Neuronal stem cell (in vitro differentiated cells): ENCODE measurements around the gene MYO16.

Experiments used
- DNase-seq: peaks from one replicate; pipeline ENCODE4 v3.0.0-alpha.2; 2013; ENCODE audit warnings: low spot score
- H2AFZ ChIP-seq: one replicate; pipeline ENCODE4 v1.6.1; 2013; ENCODE audit warnings: mild to moderate bottlenecking, low read length, inconsistent platforms
- H2AK5ac ChIP-seq: 2 replicates; pipeline ENCODE4 v1.6.1; 2013; ENCODE audit warnings: low read depth, mild to moderate bottlenecking, inconsistent platforms, low read length, moderate library complexity, mixed read lengths
- H2BK120ac ChIP-seq: 2 replicates; pipeline ENCODE4 v1.6.1; 2013; ENCODE audit warnings: low read depth, mild to moderate bottlenecking, inconsistent platforms, low read length, moderate library complexity, mixed read lengths
- H2BK12ac ChIP-seq: one replicate; pipeline ENCODE4 v1.6.1; 2013; ENCODE audit warnings: low read length, inconsistent platforms
- H2BK15ac ChIP-seq: 2 replicates; pipeline ENCODE4 v1.6.1; 2013; ENCODE audit warnings: mild to moderate bottlenecking, low read length, inconsistent platforms, mixed read lengths
- H2BK5ac ChIP-seq: one replicate; pipeline ENCODE4 v1.6.1; 2013; ENCODE audit warnings: inconsistent platforms, mild to moderate bottlenecking, low read length, moderate library complexity
- H3K14ac ChIP-seq: one replicate; pipeline ENCODE4 v1.6.1; 2013; ENCODE audit warnings: low read length, inconsistent platforms
- H3K18ac ChIP-seq: 2 replicates; pipeline ENCODE4 v1.6.1; 2013; ENCODE audit warnings: low read length, inconsistent platforms
- H3K23ac ChIP-seq: 2 replicates; pipeline ENCODE4 v1.6.1; 2013; ENCODE audit warnings: low read depth, mild to moderate bottlenecking, mixed read lengths, low read length, inconsistent platforms; ENCODE audit not compliant: poor library complexity
- H3K27ac ChIP-seq: replicated peaks from 3 replicates; pipeline ENCODE4 v1.5.1; 2013; ENCODE audit warnings: low read length, inconsistent platforms
- H3K27me3 ChIP-seq, 3 experiments: 2 replicates each; pipeline ENCODE4 v1.6.1; 2013; ENCODE audit warnings: low read length in 3 of 3, mild to moderate bottlenecking in 2 of 3, inconsistent platforms in 1 of 3, low read depth in 1 of 3, mixed read lengths in 1 of 3, moderate library complexity in 1 of 3; ENCODE audit not compliant: control insufficient read depth in 3 of 3, insufficient read depth in 3 of 3
- H3K36me3 ChIP-seq, 2 donors: replicated peaks in 1 of 2; 2 replicates each; pipeline ENCODE4 v1.6.1; 2013; ENCODE audit warnings: low read length in 2 of 2; ENCODE audit not compliant: control insufficient read depth in 2 of 2, insufficient read depth in 2 of 2
- H3K4ac ChIP-seq: 2 replicates; pipeline ENCODE4 v1.6.1; 2013; ENCODE audit warnings: inconsistent platforms, mild to moderate bottlenecking, low read length, moderate library complexity
- H3K4me1 ChIP-seq, 2 donors: 1 replicate in 1 of 2; 2 replicates in 1 of 2; pipeline ENCODE4 v1.6.1; 2013; ENCODE audit warnings: low read length in 2 of 2, low read depth in 1 of 2; ENCODE audit not compliant: control insufficient read depth in 2 of 2, insufficient read depth in 1 of 2
- H3K4me2 ChIP-seq: one replicate; pipeline ENCODE4 v1.6.1; 2013; ENCODE audit warnings: mild to moderate bottlenecking, low read length, inconsistent platforms; ENCODE audit not compliant: insufficient read depth, poor library complexity, severe bottlenecking
- H3K4me3 ChIP-seq, 2 donors: 2 replicates each; pipeline ENCODE4 v1.5.1; 2013; ENCODE audit warnings: low read length in 2 of 2, mild to moderate bottlenecking in 2 of 2, inconsistent platforms in 1 of 2, moderate library complexity in 1 of 2
- H3K79me1 ChIP-seq: one replicate; pipeline ENCODE4 v1.6.1; 2013; ENCODE audit warnings: low read depth, mild to moderate bottlenecking, inconsistent platforms, low read length, moderate library complexity
- H3K9ac ChIP-seq: one replicate; pipeline ENCODE4 v1.6.1; 2013; ENCODE audit warnings: mild to moderate bottlenecking, low read depth, low read length, inconsistent platforms; ENCODE audit not compliant: poor library complexity
- H3K9me3 ChIP-seq, 2 donors: replicated peaks in 1 of 2; 2 replicates each; pipeline versions ENCODE3 to v1.6.1; 2013; ENCODE audit warnings: low read length in 2 of 2, mild to moderate bottlenecking in 2 of 2, inconsistent platforms in 1 of 2, low read depth in 1 of 2, mixed read lengths in 1 of 2, moderate library complexity in 1 of 2; ENCODE audit not compliant: control insufficient read depth in 2 of 2, insufficient read depth in 1 of 2
- H4K8ac ChIP-seq: one replicate; pipeline ENCODE4 v1.6.1; 2013; ENCODE audit warnings: low read depth, mild to moderate bottlenecking, inconsistent platforms, low read length, moderate library complexity
- H4K91ac ChIP-seq: one replicate; pipeline ENCODE4 v1.6.1; 2013; ENCODE audit warnings: low read length, low read depth, mild to moderate bottlenecking, inconsistent platforms; ENCODE audit not compliant: poor library complexity
- WGBS, 2 donors: extraction: QIAGEN DNeasy Blood & Tissue Kit; methylation state at CpG; one replicate each; pipeline ENCODE4 v1.1.7; 2013; ENCODE audit warnings: missing lambda C conversion rate in 2 of 2, mixed read lengths in 1 of 2; ENCODE audit not compliant: insufficient read length in 2 of 2, insufficient replicate concordance in 1 of 2; ENCODE audit errors: extremely low coverage in 2 of 2; 5-methylcytosine and 5-hydroxymethylcytosine counted together

MYO16 gene

DNA sequence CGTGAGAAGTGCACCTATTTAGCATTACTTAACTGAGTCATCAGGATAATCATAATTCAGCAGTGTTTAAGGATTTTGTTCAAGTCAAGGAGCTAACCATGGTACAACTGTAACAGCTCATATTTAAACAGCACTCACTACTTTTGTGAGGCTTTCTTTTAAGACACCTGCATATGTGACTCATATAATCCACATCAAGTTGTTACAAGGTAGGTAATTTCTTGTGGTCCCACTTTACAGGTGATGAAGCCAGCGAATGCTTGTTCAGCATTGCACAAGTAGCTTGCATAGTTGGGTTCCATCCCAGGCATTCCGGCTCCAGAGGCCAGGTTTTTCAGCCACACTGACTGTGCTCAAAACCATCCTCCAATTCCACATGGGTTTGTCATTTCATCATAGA lies 569.2 kb downstream of the MYO16 start:
- Histone ChIP-seq H3K27me3 (no peaks in the 10 kb centered on the region), H2BK12ac (no peak overlapping the region), H2AFZ (no peak overlapping the region), H3K4me2 (no peak overlapping the region), H3K4me3 (no peak overlapping the region), H3K79me1 (no peaks in the 10 kb centered on the region), H3K23ac (no peak overlapping the region), H3K36me3 (no peaks in the 10 kb centered on the region), H2BK15ac (no peak overlapping the region), H3K9me3 (no peaks in the 10 kb centered on the region), H3K9ac (no peak overlapping the region), H2AK5ac (no peak overlapping the region), H3K4me1 (peaks cover 8 to 29% of the 10 kb centered on the region in 2 donors), H3K18ac (no peak overlapping the region), H3K27ac (no peak overlapping the region), H3K14ac (no peak overlapping the region), H4K91ac (no peak overlapping the region), H2BK5ac (no peak overlapping the region), H2BK120ac (no peak overlapping the region), H4K8ac (no peak overlapping the region), H3K4ac (no peak overlapping the region)
- no CpG with 5 or more reads among the region's 3 CpGs for WGBS, 2 donors
- DNase-seq = no peak

DNA sequence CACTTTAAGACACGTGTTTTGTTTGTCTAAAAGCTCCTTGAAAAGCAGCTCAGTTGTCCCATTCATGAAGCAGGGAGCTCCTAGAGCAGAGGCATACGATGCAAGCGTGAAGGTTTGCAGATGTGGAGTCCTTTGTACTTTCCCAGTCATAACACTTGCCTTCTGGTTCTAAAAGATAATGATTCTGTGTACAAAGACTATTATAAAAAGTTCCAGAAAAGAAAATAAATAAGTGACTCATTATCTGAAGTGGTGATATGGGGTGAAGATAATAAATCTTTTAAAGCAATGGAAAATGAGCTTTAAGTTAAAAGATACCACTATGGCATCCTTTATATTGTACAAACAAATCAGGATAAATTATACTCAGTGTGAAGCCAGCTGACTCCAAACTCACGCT lies 569.9 kb downstream of the MYO16 start:
- no peak overlapping the region for H4K8ac ChIP-seq
- H3K14ac ChIP-seq = no peak overlapping the region
- no peak overlapping the region for H2BK12ac ChIP-seq
- no peak overlapping the region for H3K9ac ChIP-seq
- no peak overlapping the region for H4K91ac ChIP-seq
- no peak overlapping the region for H2AFZ ChIP-seq
- H3K4me3 ChIP-seq = no peak overlapping the region
- H2AK5ac ChIP-seq = no peak overlapping the region
- no peak for DNase-seq
- H3K9me3 ChIP-seq = no peaks in the 10 kb centered on the region
- H3K27ac ChIP-seq = no peak overlapping the region
- no peak overlapping the region for H2BK120ac ChIP-seq
- no peaks in the 10 kb centered on the region for H3K27me3 ChIP-seq
- peaks cover 10 to 29% of the 10 kb centered on the region in 2 donors for H3K4me1 ChIP-seq
- no peak overlapping the region for H3K23ac ChIP-seq
- no peak overlapping the region for H3K4me2 ChIP-seq
- no peak overlapping the region for H3K18ac ChIP-seq
- H2BK5ac ChIP-seq = no peak overlapping the region
- no peak overlapping the region for H2BK15ac ChIP-seq
- H3K36me3 ChIP-seq = no peaks in the 10 kb centered on the region
- H3K79me1 ChIP-seq = no peaks in the 10 kb centered on the region
- no CpG with 5 or more reads among the region's 4 CpGs for WGBS, 2 donors
- H3K4ac ChIP-seq = no peak overlapping the region

DNA sequence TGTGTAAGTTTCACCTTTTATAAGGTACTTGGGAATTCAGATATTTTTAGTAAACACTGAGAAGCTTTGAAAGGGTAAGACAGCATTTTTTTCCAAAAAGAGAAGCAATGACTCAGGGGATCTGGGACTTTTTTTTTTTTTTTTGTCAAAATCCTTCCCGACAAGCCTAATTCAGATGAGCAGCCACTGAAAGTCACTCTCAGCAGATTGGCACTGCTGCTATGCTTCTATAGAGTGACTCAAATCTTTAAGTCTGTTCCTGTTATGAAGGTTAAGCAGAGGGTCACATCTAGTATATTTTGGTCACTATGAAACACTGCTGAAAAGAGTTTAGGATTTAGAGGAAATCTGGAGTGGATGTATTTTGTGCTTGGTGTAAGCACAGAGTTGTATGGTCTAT lies 571.1 kb downstream of the MYO16 start:
- Histone ChIP-seq H3K36me3 (no peaks in the 10 kb centered on the region), H3K4me2 (no peak overlapping the region), H2AFZ (no peak overlapping the region), H2BK12ac (no peak overlapping the region), H3K9me3 (no peaks in the 10 kb centered on the region), H3K9ac (no peak overlapping the region), H4K8ac (no peak overlapping the region), H3K4ac (no peak overlapping the region), H3K27me3 (no peaks in the 10 kb centered on the region), H2BK15ac (no peak overlapping the region), H3K23ac (no peak overlapping the region), H3K4me3 (no peak overlapping the region), H2AK5ac (no peak overlapping the region), H2BK120ac (no peak overlapping the region), H3K18ac (no peak overlapping the region), H3K4me1 (peaks cover 10 to 27% of the 10 kb centered on the region in 2 donors), H3K14ac (no peak overlapping the region), H4K91ac (no peak overlapping the region), H3K79me1 (no peaks in the 10 kb centered on the region), H2BK5ac (no peak overlapping the region), H3K27ac (no peak overlapping the region)
- WGBS, 2 donors = no CpG with 5 or more reads among the region's 1 CpG
- no peak for DNase-seq

DNA sequence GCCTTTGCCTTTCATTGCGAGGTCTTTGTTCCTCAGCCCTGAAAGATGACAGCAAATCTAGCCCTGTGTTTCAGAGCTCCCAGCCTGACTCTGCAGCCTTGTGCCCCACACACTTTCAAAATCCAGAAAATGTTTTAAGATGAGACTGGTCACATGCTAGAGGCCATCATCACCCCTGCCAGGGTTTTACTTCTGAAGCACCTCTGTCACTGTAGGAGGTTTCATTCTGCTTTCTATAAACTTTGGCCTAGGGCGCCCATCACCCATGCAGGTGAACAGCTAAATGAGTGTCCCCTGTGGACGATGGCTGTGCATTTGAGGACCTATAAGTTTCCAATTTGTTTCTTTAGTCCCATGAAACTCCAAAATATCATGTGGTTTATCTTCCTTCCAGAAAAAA lies 574.2 kb downstream of the MYO16 start:
- peak overlapping the region; percentile 26 for H2AFZ ChIP-seq
- no peak overlapping the region for H3K4me3 ChIP-seq
- H2BK15ac ChIP-seq = no peak overlapping the region
- no peak overlapping the region for H3K23ac ChIP-seq
- peaks cover 0 to 2% of the 10 kb centered on the region in 2 donors for H3K9me3 ChIP-seq
- H3K27me3 ChIP-seq = no peaks in the 10 kb centered on the region
- H3K4me2 ChIP-seq = no peak overlapping the region
- H2BK5ac ChIP-seq = no peak overlapping the region
- no peak for DNase-seq
- H2AK5ac ChIP-seq = no peak overlapping the region
- no peaks in the 10 kb centered on the region for H3K79me1 ChIP-seq
- H3K9ac ChIP-seq = no peak overlapping the region
- WGBS, 2 donors = no CpG with 5 or more reads among the region's 3 CpGs
- peak overlapping the region; percentile 0 for H3K27ac ChIP-seq
- H2BK12ac ChIP-seq = no peak overlapping the region
- no peak overlapping the region for H2BK120ac ChIP-seq
- no peaks in the 10 kb centered on the region for H3K36me3 ChIP-seq
- H4K8ac ChIP-seq = no peak overlapping the region
- H3K4ac ChIP-seq = no peak overlapping the region
- H4K91ac ChIP-seq = no peak overlapping the region
- H3K4me1 ChIP-seq = peaks cover 8 to 9% of the 10 kb centered on the region in 2 donors
- no peak overlapping the region for H3K14ac ChIP-seq
- no peak overlapping the region for H3K18ac ChIP-seq
